Measurements from ENCODE around the gene RASGRP3. TPM values are rescaled to one million over a fixed set of nuclear protein-coding genes. Genes with fewer than 3 reads are reported as not detected.

The RASGRP3 gene
- total RNA-seq, 1 experiment from 2014 or later, result 0.59 TPM

GRCh38 chr2:33573657-33574056 is 97.2 kb downstream of the RASGRP3 start:
- no TSS peak for BruUV-seq (replicated peaks)
- H3K4me3 ChIP-seq (replicated peaks in 1 of 2; ENCODE audit: low read depth in 1 of 2, low read length in 2 of 2), result no peak overlapping the region

More at GRCh38 chr2:33573657-33574056, 97.2 kb downstream of the RASGRP3 start:
- Histone ChIP-seq H3K36me3 (ENCODE audit: control insufficient read depth in 1 of 2, insufficient read depth in 2 of 2, low read length in 2 of 2) (no peaks in the 10 kb centered on the region), H2AFZ (ENCODE audit: low read depth, low read length, poor library complexity, severe bottlenecking) (no peak overlapping the region), H3K9ac (ENCODE audit: low read length) (no peak overlapping the region), H3K27ac (ENCODE audit: low read depth, low read length) (no peak overlapping the region), H4K20me1 (ENCODE audit: insufficient read depth) (no peaks in the 10 kb centered on the region), H3K9me3 (ENCODE audit: control insufficient read depth in 1 of 2, insufficient read depth in 1 of 2, low read depth in 1 of 2, low read length in 2 of 2) (no peaks in the 10 kb centered on the region), H3K4me2 (ENCODE audit: low read length) (no peak overlapping the region), H3K27me3 (ENCODE audit: insufficient read depth, low read length) (no peaks in the 10 kb centered on the region), H3K4me1 (ENCODE audit: control insufficient read depth in 1 of 2, insufficient read depth in 2 of 2, low read length in 2 of 2) (no peaks in the 10 kb centered on the region), H3K79me2 (ENCODE audit: insufficient read depth, low read length) (no peaks in the 10 kb centered on the region), H3K9me2 (ENCODE audit: insufficient read depth) (no peaks in the 10 kb centered on the region)
- CTCF ChIA-PET, result interaction anchor here (2.3 kb wide), 1 partner anchor 10 kb away, joined by 9 read pairs; no protein-coding TSS in a partner anchor
- intact Hi-C loops (cut with micrococcal nuclease), result loop anchor here (5.0 kb wide), 1 partner anchor 541 kb away; no protein-coding TSS in a partner anchor
- no peak for TF ChIP-seq CTCF (IDR thresholded peaks at IDR 0.05 in 2 of 3, conservative IDR thresholded peaks at IDR 0.05 in 1 of 3; ENCODE audit: borderline replicate concordance in 1 of 3, insufficient read depth in 1 of 3, low read depth in 2 of 3, low read length in 2 of 3)
- TF ChIP-seq, protein P1, sequence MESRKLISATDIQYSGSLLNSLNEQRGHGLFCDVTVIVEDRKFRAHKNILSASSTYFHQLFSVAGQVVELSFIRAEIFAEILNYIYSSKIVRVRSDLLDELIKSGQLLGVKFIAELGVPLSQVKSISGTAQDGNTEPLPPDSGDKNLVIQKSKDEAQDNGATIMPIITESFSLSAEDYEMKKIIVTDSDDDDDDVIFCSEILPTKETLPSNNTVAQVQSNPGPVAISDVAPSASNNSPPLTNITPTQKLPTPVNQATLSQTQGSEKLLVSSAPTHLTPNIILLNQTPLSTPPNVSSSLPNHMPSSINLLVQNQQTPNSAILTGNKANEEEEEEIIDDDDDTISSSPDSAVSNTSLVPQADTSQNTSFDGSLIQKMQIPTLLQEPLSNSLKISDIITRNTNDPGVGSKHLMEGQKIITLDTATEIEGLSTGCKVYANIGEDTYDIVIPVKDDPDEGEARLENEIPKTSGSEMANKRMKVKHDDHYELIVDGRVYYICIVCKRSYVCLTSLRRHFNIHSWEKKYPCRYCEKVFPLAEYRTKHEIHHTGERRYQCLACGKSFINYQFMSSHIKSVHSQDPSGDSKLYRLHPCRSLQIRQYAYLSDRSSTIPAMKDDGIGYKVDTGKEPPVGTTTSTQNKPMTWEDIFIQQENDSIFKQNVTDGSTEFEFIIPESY (IDR thresholded peaks at IDR 0.05; ENCODE audit: extremely low read depth, insufficient replicate concordance, low read length), result no peak
- TF ChIP-seq POLR2A (IDR thresholded peaks at IDR 0.05; ENCODE audit: borderline replicate concordance, extremely low read depth, insufficient read depth, insufficient read length), result no peak
- no peak for TF ChIP-seq EZH2 (IDR thresholded peaks at IDR 0.05)
- TF ChIP-seq EGR1 (IDR thresholded peaks at IDR 0.05; ENCODE audit: low read depth), result no peak
- TF ChIP-seq FOSL1 (IDR thresholded peaks at IDR 0.05; ENCODE audit: low read depth), result no peak
- ATAC-seq (no peak), DNase-seq (ENCODE audit: low read depth, low spot score) (no peak)
- RAD21 ChIA-PET (ENCODE audit: low non-redundant PET in 1 of 2, low total read pairs in 2 of 2, uncharacterized antibody in 2 of 2, unreplicated experiment in 2 of 2), result no interaction called here
- POLR2A ChIA-PET, result no interaction called here

Data from HCT116 (cell line).